Stimulated activated CD8-positive, alpha-beta memory T cell treated with anti-CD3 and anti-CD28 coated beads, Interleukin-7, amount 100 ng/mL, for 1 hour (primary cell): ENCODE results near the gene PHGDH.
"Not testable (repeated sequence)": the region's sequence is repeated elsewhere in the genome, so short reads cannot be mapped to it uniquely, and the experiment has no call there.

ENCODE experiments used
- DNase-seq, 2 donors: peaks; one replicate each; pipeline ENCODE4 v3.0.0-alpha.2; 2020; ENCODE audit warnings: low read depth in 2 of 2

The PHGDH gene

GRCh38 chr1:119700326-119700725 lies 11.4 kb upstream of the PHGDH start:
- DNase-seq = no peak

GRCh38 chr1:119701659-119702058 lies 10.1 kb upstream of the PHGDH start:
- no peak for DNase-seq

GRCh38 chr1:119702384-119702783 lies 9.3 kb upstream of the PHGDH start:
- no peak for DNase-seq

DNA sequence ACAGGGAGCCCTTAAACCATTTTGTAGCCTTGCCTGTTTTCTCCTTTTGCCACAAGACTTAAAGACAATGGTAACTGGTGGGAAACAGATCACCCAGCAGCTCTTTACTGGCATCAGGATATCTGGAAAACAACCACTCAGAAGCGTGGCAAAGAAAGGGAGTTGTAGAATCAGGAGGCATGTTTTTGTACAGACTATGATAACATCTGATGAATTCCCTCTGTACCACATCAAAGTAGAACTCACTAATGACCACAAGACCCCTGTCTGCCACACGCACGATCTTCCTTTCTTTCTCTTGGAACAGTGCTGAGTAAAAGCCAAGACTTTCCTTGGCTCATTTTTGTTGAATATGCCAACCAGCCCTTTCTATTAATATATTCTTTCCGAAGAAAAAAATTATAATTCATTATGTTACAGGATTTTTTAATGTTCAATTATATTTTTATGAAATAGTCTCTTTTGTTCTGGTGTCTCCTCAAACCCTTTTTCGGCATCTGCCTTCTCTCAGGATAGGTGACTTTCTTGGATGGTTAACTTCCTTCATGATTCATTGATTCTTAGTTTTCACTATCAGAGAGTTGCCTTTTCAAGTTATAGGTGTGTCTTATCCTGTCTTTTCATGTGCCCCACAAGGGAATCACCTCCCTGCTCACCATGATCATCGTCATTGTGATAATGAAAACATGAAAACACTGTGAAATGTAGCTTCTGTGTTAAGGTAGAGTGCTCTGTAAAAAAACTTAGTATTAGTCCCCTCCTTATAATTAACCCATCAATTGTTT lies 7.9 kb upstream of the PHGDH start:
- no peak for DNase-seq

- DNase-seq = not testable (repeated sequence)
Measured at GRCh38 chr1:119706599-119706998, 5.1 kb upstream of the PHGDH start.

DNA sequence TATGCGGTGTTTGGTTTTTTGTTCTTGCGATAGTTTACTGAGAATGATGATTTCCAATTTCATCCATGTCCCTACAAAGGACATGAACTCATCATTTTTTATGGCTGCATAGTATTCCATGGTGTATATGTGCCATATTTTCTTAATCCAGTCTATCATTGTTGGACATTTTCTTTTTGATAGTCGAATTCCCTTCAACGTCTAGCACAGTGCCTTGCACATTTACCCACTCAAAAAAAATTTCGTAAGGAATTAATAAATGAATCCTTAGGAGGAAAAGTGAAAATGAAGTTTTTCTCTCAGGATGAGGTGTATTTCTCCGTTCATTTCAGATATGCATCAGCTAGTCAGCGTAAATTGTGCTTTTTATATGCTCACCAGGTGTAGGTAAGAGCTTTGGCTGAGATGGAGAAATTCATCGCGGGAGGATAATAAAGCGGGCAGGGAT lies 354 bp upstream of the PHGDH start:
- DNase-seq = not testable (repeated sequence)

GRCh38 chr1:119712342-119713038 lies 756 bp downstream of the PHGDH start:
- no peak for DNase-seq

- no peak for DNase-seq
Measured at GRCh38 chr1:119713039-119713748, 1.5 kb downstream of the PHGDH start.

DNA sequence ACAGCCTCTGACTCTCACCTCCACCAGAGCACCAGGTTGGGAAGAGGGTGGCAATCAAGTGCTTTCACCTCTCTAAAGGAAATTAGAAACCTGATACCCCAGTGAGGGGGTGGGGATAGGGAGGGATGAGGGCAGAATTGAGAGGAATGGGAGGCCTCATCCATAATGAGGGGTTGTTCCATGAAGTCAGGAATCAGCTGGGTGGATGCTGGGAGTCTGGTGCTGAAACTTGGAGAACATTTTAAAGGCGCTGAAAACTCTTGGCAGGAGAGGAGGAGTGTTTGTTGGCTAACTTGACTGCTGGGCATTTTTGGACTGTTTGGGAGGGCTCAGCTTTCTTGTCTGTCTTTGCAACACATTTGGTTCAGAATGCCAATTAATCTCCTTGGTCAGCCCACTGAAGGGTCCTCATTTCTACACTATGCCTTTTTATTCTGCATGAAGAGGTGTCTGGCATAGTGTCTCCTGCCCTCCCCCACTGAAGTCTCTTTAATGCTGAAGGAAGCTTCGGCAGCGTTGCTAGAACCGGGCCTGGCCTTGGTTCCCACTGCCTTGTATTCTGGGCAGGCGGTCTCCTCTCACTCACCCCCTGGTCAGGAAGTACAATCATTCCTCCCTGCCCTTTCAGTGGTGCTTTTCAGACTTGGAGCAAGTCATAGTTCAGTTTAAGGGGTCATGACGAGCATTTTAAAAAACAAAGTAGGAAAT lies 2.2 kb downstream of the PHGDH start:
- DNase-seq = no peak

- no peak for DNase-seq
Measured at GRCh38 chr1:119714583-119714982, 2.8 kb downstream of the PHGDH start.

DNA sequence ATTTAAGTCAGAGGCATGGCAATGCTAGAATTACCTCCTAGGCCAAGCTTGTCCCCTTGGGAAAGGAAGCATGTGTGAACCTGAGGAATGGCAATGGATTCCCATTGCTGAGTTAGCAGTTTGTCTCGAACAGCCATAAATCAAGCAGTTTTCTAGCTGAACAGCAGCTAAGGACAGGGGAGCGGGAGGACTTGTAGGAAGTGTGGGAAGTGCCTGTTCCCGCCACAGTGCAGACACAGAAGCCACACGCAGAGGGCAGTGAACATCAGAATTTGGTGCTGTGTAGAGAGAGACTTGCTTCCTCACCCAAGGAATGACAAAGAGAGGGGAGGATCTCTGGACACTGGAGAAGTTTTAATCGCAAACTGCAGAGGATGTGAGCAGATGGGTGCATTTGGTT lies 3.8 kb downstream of the PHGDH start:
- DNase-seq = no peak

- no peak for DNase-seq
Measured at GRCh38 chr1:119718409-119718808, 6.7 kb downstream of the PHGDH start.

GRCh38 chr1:119718972-119719371 lies 7.2 kb downstream of the PHGDH start:
- no peak for DNase-seq

DNA sequence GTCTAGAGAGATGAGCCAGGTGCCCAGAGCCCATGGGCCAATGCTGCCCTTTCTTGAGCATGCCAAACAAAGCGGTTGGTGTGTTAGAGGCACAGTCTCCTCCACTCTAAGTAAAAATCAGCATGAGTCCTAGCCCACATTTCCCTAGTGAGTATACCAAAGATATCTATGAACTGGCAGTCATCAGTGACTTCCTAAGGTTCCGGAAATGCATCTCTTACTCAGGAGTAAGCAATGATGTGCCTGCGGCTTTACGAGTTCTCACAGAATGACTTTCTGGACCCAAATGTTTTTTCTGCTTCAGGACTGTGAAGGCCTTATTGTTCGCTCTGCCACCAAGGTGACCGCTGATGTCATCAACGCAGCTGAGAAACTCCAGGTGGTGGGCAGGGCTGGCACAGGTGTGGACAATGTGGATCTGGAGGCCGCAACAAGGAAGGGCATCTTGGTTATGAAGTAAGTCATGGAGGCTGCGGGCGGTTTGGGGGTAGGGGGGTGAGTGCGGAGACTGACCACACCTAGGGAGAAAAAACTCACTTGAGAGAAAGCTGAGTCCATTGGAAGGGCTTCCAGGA lies 9.2 kb downstream of the PHGDH start:
- no peak for DNase-seq

- DNase-seq = no peak
Measured at GRCh38 chr1:119721896-119722295, 10.2 kb downstream of the PHGDH start.

GRCh38 chr1:119724611-119725218 lies 13.0 kb downstream of the PHGDH start:
- no peak for DNase-seq

DNA sequence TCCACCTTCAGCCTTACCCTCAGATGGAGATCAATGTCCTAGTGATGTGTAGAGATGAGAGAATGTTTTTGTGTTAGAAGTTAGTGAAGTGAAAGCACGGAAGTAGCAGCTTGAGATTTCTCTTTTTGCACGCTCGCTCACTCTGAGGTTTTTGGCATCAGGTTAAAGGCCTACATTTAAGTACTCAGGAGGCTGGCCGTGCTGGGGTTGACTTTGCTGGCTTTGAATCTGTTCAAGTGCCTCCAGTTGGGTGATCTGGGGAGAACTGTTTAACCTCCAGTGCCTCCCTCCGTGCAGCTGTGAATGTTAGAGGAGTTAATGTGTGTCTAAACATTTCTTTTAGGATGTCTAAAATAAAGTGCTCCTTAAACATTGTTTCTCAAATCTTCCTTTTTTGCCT lies 13.9 kb downstream of the PHGDH start:
- DNase-seq = no peak

DNA sequence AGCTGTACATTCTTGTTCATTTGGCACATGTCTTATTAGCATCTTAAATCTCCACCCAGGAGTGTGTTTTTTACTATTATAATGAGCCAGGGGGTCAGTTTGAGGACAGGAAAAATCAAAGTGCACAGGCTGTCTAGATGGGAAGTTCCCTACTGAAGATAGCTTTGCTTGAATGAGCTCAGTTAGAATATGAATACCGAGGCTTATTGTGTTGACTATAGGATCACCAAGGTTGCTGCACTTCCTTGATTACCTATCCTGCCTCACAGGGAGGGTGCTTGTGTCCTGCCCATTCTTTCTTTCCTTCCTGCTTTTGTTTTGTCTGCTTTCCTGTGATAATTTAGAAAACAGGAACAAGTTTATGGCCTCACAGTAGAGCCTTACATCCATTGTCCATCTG lies 16.3 kb downstream of the PHGDH start:
- no peak for DNase-seq

DNA sequence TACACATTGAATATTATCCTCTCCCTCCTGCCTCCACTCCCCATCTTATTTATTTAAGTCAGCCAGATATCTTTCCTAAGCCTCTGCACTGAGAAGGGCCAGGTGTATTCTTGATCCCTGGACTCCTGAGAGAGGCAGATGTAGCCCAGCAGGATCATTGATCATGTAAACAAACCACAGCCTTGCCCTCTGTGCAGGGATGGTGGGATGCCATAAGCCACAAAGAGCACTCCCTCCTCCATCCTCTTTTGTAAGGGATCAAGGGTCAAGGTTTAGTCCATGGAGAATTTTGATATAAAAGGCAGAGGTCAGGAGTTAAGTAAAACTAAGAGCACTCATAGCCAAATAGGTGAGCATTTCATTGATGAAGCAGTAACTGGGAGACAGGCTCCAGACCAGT lies 17.3 kb downstream of the PHGDH start:
- DNase-seq = no peak

DNA sequence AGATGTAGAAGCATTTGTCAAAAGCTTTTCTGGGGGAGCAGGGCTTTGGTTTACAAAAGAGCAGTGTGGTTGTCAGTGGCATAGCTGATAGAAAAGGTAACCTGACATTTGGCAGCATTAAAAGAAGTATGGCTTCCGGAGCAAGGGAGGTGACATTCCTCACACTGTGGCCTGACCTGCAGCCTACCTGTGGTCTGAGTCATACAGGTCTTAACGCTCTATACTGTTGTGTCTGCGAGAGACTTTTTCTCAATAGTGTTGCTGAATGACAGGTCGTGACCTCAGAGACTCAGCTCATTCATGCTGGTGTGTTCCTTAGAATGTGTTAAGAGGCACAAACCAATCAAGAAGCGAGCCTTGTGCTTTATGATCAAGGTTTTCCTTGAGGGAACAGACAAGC lies 19.3 kb downstream of the PHGDH start:
- DNase-seq = no peak

- no peak for DNase-seq
Measured at GRCh38 chr1:119731741-119732430, 20.2 kb downstream of the PHGDH start.
